Uterus (tissue), 2 donors: ENCODE results near the gene COL18A1.

Experiments
- POLR2A ChIP-seq, 2 donors: fragments of 450-650 bp; IDR thresholded peaks; one replicate each; pipeline ENCODE4 v1.6.1; 2016; ENCODE audit warnings: antibody characterized with exemption in 2 of 2, mild to moderate bottlenecking in 1 of 2, moderate library complexity in 1 of 2
- TF ChIP-seq, protein P1 (sequence below), 4 experiments: fragments of 200-600 bp in 2 of 4; fragments of 450-650 bp in 2 of 4; sonication (generic) in 2 of 4; IDR thresholded peaks; one replicate each; pipeline ENCODE4 v1.5.1; 2016 to 2019; ENCODE audit warnings: antibody characterized with exemption in 4 of 4, mild to moderate bottlenecking in 2 of 4, moderate library complexity in 1 of 4

- TF ChIP-seq, protein P1, sequence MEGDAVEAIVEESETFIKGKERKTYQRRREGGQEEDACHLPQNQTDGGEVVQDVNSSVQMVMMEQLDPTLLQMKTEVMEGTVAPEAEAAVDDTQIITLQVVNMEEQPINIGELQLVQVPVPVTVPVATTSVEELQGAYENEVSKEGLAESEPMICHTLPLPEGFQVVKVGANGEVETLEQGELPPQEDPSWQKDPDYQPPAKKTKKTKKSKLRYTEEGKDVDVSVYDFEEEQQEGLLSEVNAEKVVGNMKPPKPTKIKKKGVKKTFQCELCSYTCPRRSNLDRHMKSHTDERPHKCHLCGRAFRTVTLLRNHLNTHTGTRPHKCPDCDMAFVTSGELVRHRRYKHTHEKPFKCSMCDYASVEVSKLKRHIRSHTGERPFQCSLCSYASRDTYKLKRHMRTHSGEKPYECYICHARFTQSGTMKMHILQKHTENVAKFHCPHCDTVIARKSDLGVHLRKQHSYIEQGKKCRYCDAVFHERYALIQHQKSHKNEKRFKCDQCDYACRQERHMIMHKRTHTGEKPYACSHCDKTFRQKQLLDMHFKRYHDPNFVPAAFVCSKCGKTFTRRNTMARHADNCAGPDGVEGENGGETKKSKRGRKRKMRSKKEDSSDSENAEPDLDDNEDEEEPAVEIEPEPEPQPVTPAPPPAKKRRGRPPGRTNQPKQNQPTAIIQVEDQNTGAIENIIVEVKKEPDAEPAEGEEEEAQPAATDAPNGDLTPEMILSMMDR (IDR thresholded peaks at IDR 0.05), result no peak
- TF ChIP-seq POLR2A (IDR thresholded peaks at IDR 0.05), result no peak
Measured at GRCh38 chr21:45491056-45491455, 86.1 kb downstream of the COL18A1 start.
